Measurements from ENCODE around the gene TFCP2.
A peak's percentile ranks its signal among the peaks of the same experiment; 100 is the strongest.

The TFCP2 gene

GRCh38 chr12:51067229-51067628 lies 105.7 kb downstream of the TFCP2 start:
- Histone ChIP-seq H3K27me3 (ENCODE audit: control insufficient read depth, insufficient read depth, low read length) (no peaks in the 10 kb centered on the region), H3K4me1 (ENCODE audit: control insufficient read depth, insufficient read depth, low read length) (peaks cover 5% of the 10 kb centered on the region), H3K27ac (ENCODE audit: low read depth, low read length) (no peak overlapping the region), H3K9ac (ENCODE audit: low read length) (no peak overlapping the region), H3K4me3 (ENCODE audit: low read length) (no peak overlapping the region), H3K36me3 (ENCODE audit: control insufficient read depth, insufficient read depth, low read length) (peaks cover 36% of the 10 kb centered on the region)

GRCh38 chr12:51065530-51065929 lies 107.4 kb downstream of the TFCP2 start:
- peaks cover 32% of the 10 kb centered on the region for H3K36me3 ChIP-seq (ENCODE audit: control insufficient read depth, insufficient read depth, low read length)
- no peak overlapping the region for H3K9ac ChIP-seq (ENCODE audit: low read length)
- H3K4me1 ChIP-seq (ENCODE audit: control insufficient read depth, insufficient read depth, low read length), result no peaks in the 10 kb centered on the region
- no peaks in the 10 kb centered on the region for H3K27me3 ChIP-seq (ENCODE audit: control insufficient read depth, insufficient read depth, low read length)
- no peak overlapping the region for H3K4me3 ChIP-seq (ENCODE audit: low read length)
- H3K27ac ChIP-seq (ENCODE audit: low read depth, low read length), result no peak overlapping the region

GRCh38 chr12:51062631-51063397 lies 110.1 kb downstream of the TFCP2 start:
- Histone ChIP-seq H3K27me3 (ENCODE audit: control insufficient read depth, insufficient read depth, low read length) (no peaks in the 10 kb centered on the region), H3K4me3 (ENCODE audit: low read length) (no peak overlapping the region), H3K36me3 (ENCODE audit: control insufficient read depth, insufficient read depth, low read length) (peaks cover 36% of the 10 kb centered on the region), H3K9ac (ENCODE audit: low read length) (no peak overlapping the region), H3K27ac (ENCODE audit: low read depth, low read length) (no peak overlapping the region), H3K4me1 (ENCODE audit: control insufficient read depth, insufficient read depth, low read length) (no peaks in the 10 kb centered on the region)

DNA sequence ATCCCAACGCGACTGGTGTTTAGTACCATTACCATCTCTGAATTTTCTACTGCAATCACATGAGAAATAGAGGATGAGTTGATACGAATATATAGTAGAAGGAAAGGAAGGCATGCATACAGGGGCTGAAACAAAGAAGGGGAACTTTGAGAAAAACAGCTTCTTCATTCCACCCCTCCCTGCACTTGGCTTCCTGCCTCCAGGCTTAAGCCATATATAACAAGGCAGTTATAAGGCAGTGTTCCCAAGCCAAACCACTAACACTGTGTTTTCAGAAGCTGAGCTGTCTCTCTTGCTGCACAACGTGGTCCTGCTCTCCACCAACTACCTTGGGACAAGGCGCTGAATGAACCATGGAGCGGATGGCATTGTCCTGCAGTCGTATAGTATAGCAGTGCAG lies 113.8 kb downstream of the TFCP2 start:
- H3K4me1 ChIP-seq (ENCODE audit: control insufficient read depth, insufficient read depth, low read length), result no peaks in the 10 kb centered on the region
- H3K4me3 ChIP-seq (ENCODE audit: low read length), result no peak overlapping the region
- no peaks in the 10 kb centered on the region for H3K27me3 ChIP-seq (ENCODE audit: control insufficient read depth, insufficient read depth, low read length)
- no peak overlapping the region for H3K27ac ChIP-seq (ENCODE audit: low read depth, low read length)
- no peak overlapping the region for H3K9ac ChIP-seq (ENCODE audit: low read length)
- peaks cover 36% of the 10 kb centered on the region for H3K36me3 ChIP-seq (ENCODE audit: control insufficient read depth, insufficient read depth, low read length)

DNA sequence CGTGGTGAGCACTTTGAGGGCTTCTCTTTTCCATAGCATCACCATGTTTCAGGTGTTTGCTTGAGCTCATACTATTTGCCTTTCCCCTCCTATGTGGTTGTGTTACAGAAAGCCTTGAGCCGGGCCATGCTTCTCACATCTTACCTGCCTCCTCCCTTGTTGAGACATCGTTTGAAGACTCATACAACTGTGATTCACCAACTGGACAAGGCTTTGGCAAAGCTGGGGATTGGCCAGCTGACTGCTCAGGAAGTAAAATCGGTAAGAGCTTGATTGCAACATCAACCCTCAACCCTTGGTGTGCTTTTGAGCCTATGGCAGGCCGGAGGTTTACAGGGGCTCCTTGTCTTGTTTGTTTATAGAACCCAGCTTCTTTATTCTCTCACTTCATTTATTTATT lies 116.7 kb downstream of the TFCP2 start:
- Histone ChIP-seq H3K4me1 (ENCODE audit: control insufficient read depth, insufficient read depth, low read length) (no peaks in the 10 kb centered on the region), H3K4me3 (ENCODE audit: low read length) (no peak overlapping the region), H3K27ac (ENCODE audit: low read depth, low read length) (no peak overlapping the region), H3K27me3 (ENCODE audit: control insufficient read depth, insufficient read depth, low read length) (no peaks in the 10 kb centered on the region), H3K36me3 (ENCODE audit: control insufficient read depth, insufficient read depth, low read length) (peaks cover 23% of the 10 kb centered on the region), H3K9ac (ENCODE audit: low read length) (no peak overlapping the region)

GRCh38 chr12:51055060-51055459 lies 117.9 kb downstream of the TFCP2 start:
- no peak overlapping the region for H3K4me3 ChIP-seq (ENCODE audit: low read length)
- peaks cover 23% of the 10 kb centered on the region for H3K36me3 ChIP-seq (ENCODE audit: control insufficient read depth, insufficient read depth, low read length)
- H3K27me3 ChIP-seq (ENCODE audit: control insufficient read depth, insufficient read depth, low read length), result no peaks in the 10 kb centered on the region
- H3K9ac ChIP-seq (ENCODE audit: low read length), result no peak overlapping the region
- H3K27ac ChIP-seq (ENCODE audit: low read depth, low read length), result no peak overlapping the region
- H3K4me1 ChIP-seq (ENCODE audit: control insufficient read depth, insufficient read depth, low read length), result no peaks in the 10 kb centered on the region

DNA sequence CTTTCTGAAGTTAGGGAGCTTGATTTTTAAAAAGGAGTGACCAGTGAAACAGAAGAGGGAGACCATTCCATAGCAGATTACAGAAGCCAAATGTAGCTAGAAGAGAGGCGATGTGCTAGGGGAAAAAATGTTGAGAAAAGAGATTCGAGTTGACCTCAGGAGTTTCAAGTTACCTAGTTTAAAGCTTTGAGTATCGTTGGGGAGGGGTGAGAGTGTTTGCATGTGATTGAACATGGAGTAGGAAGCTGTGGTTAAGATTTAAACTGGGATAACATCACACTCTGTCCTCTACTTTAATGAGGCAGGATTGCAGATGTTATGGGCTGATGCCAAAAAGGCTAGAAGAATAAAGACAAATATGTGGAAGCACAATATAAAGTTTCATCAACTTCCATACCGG lies 121.1 kb downstream of the TFCP2 start:
- Histone ChIP-seq H3K9ac (ENCODE audit: low read length) (no peak overlapping the region), H3K4me1 (ENCODE audit: control insufficient read depth, insufficient read depth, low read length) (peaks cover 7% of the 10 kb centered on the region), H3K36me3 (ENCODE audit: control insufficient read depth, insufficient read depth, low read length) (peaks cover 12% of the 10 kb centered on the region)

DNA sequence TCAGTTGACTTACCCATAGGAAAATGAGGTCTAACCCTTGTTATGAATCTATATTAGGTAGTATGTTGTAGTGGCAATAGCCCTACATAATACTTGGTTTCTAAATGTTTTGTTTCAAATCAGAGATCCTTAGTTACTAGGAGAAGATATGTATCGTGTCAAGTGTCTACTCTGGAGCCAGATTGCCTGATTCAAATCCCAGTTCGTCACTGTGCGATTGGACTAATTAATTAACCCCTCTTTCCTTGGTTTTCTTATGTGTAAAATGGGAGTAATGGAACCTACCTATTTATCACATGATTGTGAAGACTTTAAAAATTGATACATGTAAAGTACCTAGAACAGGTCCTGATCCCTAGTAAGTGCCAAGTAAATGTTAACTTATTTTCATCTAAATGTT lies 123.4 kb downstream of the TFCP2 start:
- Histone ChIP-seq H3K27me3 (ENCODE audit: control insufficient read depth, insufficient read depth, low read length) (no peaks in the 10 kb centered on the region), H3K27ac (ENCODE audit: low read depth, low read length) (no peak overlapping the region), H3K4me1 (ENCODE audit: control insufficient read depth, insufficient read depth, low read length) (peaks cover 7% of the 10 kb centered on the region), H3K36me3 (ENCODE audit: control insufficient read depth, insufficient read depth, low read length) (peaks cover 4% of the 10 kb centered on the region), H3K4me3 (ENCODE audit: low read length) (peak overlapping the region; percentile 79), H3K9ac (ENCODE audit: low read length) (no peak overlapping the region)

More for the DNA sequence above, 121.1 kb downstream of the TFCP2 start:
- H3K27ac ChIP-seq (ENCODE audit: low read depth, low read length), result no peak overlapping the region
- no peaks in the 10 kb centered on the region for H3K27me3 ChIP-seq (ENCODE audit: control insufficient read depth, insufficient read depth, low read length)
- no peak overlapping the region for H3K4me3 ChIP-seq (ENCODE audit: low read length)

DNA sequence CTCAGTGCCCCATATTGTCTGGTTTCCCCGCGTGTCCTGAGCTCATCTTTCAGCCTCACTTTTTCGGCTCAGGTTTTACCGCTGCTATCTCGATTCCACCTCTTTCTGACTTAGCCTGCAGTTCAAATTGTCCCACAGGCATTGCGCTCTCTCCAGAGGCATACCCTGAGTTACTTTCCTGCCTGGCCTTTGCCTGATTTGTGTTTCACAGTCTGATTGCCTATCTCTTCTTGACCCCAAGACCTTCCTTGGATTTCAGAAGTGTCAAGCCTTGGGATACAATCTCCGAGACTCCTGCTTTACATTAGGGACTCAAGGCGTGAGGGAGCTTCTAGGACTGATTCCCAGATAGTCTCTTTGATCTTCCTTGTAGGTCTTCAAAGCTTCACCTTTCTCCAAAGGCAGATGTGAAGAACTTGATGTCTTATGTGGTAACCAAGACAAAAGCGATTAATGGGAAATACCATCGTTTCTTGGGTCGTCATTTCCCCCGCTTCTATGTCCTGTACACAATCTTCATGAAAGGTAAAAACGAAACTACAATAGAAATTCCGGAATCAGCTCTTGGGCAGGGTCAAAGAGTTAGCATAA lies 124.2 kb downstream of the TFCP2 start:
- peaks cover 7% of the 10 kb centered on the region for H3K4me1 ChIP-seq (ENCODE audit: control insufficient read depth, insufficient read depth, low read length)
- H3K4me3 ChIP-seq (ENCODE audit: low read length), result peak overlapping the region; percentile 79
- no peaks in the 10 kb centered on the region for H3K36me3 ChIP-seq (ENCODE audit: control insufficient read depth, insufficient read depth, low read length)
- H3K9ac ChIP-seq (ENCODE audit: low read length), result peak overlapping the region; percentile 81
- H3K27ac ChIP-seq (ENCODE audit: low read depth, low read length), result peak overlapping the region; percentile 82
- no peaks in the 10 kb centered on the region for H3K27me3 ChIP-seq (ENCODE audit: control insufficient read depth, insufficient read depth, low read length)

DNA sequence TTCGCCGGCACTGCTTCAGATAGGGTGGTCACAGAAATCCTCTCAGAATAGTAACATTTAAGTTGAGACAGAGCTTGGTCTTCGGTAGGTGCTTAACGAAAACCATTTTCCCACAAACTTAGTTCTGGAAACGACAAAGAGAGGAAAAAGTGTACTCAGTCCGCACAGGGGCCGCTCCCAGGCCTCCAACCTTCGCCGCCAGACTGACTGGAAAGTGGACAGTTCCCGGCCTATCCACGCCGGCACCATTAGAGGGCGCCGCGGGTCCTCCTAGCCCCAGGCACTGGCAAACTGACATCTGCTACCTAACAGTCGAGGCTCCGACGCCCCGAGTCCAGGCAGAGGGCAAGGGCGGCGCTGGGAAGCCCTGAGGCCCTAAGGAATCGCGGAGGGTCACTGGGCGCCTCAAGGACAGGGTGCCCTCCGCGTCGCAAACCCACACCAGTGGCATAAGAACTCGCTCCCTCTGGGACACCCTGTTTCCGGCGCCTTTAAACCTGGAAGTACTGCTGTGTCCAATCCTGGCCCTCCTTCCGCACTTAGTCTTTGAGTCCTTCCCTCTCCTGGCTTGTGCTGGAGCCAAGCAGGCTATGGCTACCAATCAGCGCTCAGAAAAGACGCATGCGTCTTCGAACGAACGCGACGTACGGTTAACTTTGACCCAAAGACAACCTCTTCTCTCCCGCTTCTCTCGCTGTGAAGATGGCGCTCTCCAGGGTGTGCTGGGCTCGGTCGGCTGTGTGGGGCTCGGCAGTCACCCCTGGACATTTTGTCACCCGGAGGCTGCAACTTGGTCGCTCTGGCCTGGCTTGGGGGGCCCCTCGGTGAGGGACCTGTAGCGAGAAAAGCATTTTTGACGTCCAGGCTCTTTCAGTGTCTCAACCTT lies 125.0 kb downstream of the TFCP2 start, which contains the start of gene LETMD1:
Gene LETMD1, plus strand, starts transcription at position 673 of the 886 bp plus-strand sequence. Its CDS starts 30 bp downstream, at position 703.
- Histone ChIP-seq H3K4me3 (ENCODE audit: low read length) (peak within 1 kb of the TSS; percentile 79), H3K4me1 (ENCODE audit: control insufficient read depth, insufficient read depth, low read length) (peaks cover 7% of the 10 kb centered on the region), H3K27ac (ENCODE audit: low read depth, low read length) (peak within 1 kb of the TSS; percentile 97), H3K36me3 (ENCODE audit: control insufficient read depth, insufficient read depth, low read length) (no peaks in the 10 kb centered on the region), H3K27me3 (ENCODE audit: control insufficient read depth, insufficient read depth, low read length) (no peaks in the 10 kb centered on the region), H3K9ac (ENCODE audit: low read length) (peak within 1 kb of the TSS; percentile 83)
